GM12892 (cell line): ENCODE results near the gene TRAF3IP1.

Experiments used
- POLR2A ChIP-seq: IDR thresholded peaks from 2 replicates; pipeline ENCODE4 v1.6.1; 2011; ENCODE audit warnings: low read depth, low read length, control low read depth
- POLR2AphosphoS5 ChIP-seq: IDR thresholded peaks from 2 replicates; pipeline ENCODE4 v1.6.1; 2011; ENCODE audit warnings: low read depth, low read length, control low read depth

DNA sequence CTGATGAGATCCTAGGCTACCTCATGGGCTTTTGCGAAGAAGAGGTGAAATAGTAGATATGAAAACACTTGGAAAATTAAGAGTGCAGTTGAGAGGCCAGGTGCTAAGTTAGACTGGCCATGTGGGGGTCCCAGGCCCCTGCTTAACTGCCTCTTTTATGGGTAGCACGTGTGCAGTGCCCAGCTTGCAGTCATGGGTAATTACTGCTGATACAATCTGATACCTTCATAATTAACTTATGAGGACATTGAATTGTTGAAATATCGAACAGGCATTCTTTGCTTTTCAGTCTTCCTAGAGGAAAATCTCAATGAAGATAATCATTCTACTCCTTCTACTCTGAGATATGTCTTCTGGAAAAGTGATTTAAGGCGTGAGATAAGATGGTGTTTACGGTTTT is 11.6 kb downstream of the TRAF3IP1 start:
- TF ChIP-seq POLR2A (no peak), POLR2AphosphoS5 (no peak)
